ENCODE results near the gene ARID5B. TPM values are rescaled to one million over a fixed set of nuclear protein-coding genes. Genes with fewer than 3 reads are reported as not detected.

ARID5B gene
- total and polyA plus RNA-seq, 2 experiments from 2014 or later, result 53.2 to 55.0 TPM

DNA sequence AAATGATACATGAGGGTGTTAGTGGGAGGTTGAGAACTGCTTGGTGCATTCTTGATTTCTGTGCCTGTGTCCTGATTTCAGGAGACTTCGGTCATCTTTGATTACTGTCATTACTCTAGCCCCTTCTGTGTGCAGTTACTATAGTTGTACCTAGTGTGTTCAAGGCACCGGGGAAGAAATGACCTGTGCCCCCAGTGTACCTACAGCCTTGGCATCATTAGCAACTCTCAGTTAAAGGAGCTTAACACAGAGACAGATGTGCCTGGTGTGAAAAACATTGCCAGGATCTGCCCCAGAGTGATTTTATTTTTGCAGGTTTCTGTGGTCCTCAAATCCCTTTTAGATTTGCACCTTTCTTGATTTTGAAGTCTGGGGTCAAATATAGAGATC is 62.2 kb downstream of the ARID5B start:
- peak overlapping the region; percentile 59 for H3K4me2 ChIP-seq
- H3K27me3 ChIP-seq, result no peaks in the 10 kb centered on the region
- no peak for TF ChIP-seq EZH2 (IDR thresholded peaks at IDR 0.05; ENCODE audit: borderline replicate concordance)
- no peak for TF ChIP-seq EZH2phosphoT487 (IDR thresholded peaks at IDR 0.05; ENCODE audit: low read depth, severe bottlenecking, unreplicated experiment)
- TF ChIP-seq, protein P1, sequence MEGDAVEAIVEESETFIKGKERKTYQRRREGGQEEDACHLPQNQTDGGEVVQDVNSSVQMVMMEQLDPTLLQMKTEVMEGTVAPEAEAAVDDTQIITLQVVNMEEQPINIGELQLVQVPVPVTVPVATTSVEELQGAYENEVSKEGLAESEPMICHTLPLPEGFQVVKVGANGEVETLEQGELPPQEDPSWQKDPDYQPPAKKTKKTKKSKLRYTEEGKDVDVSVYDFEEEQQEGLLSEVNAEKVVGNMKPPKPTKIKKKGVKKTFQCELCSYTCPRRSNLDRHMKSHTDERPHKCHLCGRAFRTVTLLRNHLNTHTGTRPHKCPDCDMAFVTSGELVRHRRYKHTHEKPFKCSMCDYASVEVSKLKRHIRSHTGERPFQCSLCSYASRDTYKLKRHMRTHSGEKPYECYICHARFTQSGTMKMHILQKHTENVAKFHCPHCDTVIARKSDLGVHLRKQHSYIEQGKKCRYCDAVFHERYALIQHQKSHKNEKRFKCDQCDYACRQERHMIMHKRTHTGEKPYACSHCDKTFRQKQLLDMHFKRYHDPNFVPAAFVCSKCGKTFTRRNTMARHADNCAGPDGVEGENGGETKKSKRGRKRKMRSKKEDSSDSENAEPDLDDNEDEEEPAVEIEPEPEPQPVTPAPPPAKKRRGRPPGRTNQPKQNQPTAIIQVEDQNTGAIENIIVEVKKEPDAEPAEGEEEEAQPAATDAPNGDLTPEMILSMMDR (IDR thresholded peaks at IDR 0.05; ENCODE audit: poor library complexity), result no peak
- H3K9me2 ChIP-seq (replicated peaks; ENCODE audit: insufficient read depth), result no peaks in the 10 kb centered on the region
- H2AFZ ChIP-seq, result no peak overlapping the region
- H3K9me3 ChIP-seq (ENCODE audit: low read depth), result no peaks in the 10 kb centered on the region
- peak overlapping the region; percentile 88 for H3K27ac ChIP-seq
- H3K4me1 ChIP-seq (ENCODE audit: insufficient read depth), result peaks cover 69% of the 10 kb centered on the region
- no peaks in the 10 kb centered on the region for H4K20me1 ChIP-seq (ENCODE audit: insufficient read depth, poor library complexity, severe bottlenecking)
- WGBS (ENCODE audit: low lambda C conversion rate, missing lambda C conversion rate), result 53% methylated on average over 2 of the region's 2 CpGs
- no peak overlapping the region for H3K4me3 ChIP-seq
- H3K36me3 ChIP-seq (replicated peaks; ENCODE audit: insufficient read depth, low read depth), result no peaks in the 10 kb centered on the region
- peaks cover 71% of the 10 kb centered on the region for H3K79me2 ChIP-seq
- DNase-seq (ENCODE audit: low spot score), result no peak

DNA sequence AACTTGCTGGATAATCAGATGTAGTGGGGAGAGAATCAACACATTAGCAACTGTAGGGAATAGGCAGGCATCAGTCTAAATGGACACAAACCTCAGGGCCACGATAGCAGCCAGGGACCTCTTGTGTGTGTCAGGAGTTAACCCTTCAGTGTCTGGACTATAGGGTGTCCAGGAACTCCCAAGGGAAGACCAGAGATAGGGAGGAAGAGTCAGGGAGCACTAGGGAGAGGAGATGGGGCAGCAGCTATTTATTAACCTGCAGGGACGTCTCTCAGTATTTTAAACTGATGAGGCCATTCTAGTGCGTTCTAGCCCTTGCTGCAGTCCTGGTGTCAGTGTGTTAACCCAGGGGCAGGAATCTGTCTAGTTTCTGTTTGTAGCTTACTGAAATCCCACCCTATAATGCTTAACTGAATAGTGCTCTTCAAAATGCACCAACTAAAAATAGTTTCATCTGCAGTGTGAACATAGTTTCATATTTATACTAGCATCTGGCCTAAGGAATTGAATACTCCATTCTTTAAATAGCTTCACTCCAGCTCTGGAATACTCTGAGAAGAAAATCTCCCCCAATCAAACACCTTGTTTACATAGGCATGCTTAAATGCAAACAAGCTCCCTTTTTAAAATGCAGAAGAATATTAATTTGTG is 62.7 kb downstream of the ARID5B start:
- no peak overlapping the region for H2AFZ ChIP-seq
- H3K9me2 ChIP-seq (replicated peaks; ENCODE audit: insufficient read depth), result no peaks in the 10 kb centered on the region
- peak overlapping the region; percentile 88 for H3K27ac ChIP-seq
- WGBS (ENCODE audit: low lambda C conversion rate, missing lambda C conversion rate), result 25% methylated on average over 3 of the region's 3 CpGs
- DNase-seq (ENCODE audit: low spot score), result no peak
- peaks cover 70% of the 10 kb centered on the region for H3K4me1 ChIP-seq (ENCODE audit: insufficient read depth)
- peak overlapping the region; percentile 59 for H3K4me2 ChIP-seq
- H3K27me3 ChIP-seq, result no peaks in the 10 kb centered on the region
- no peaks in the 10 kb centered on the region for H3K36me3 ChIP-seq (replicated peaks; ENCODE audit: insufficient read depth, low read depth)
- no peak overlapping the region for H3K4me3 ChIP-seq
- no peak for TF ChIP-seq EZH2phosphoT487 (IDR thresholded peaks at IDR 0.05; ENCODE audit: low read depth, severe bottlenecking, unreplicated experiment)
- no peak for TF ChIP-seq EZH2 (IDR thresholded peaks at IDR 0.05; ENCODE audit: borderline replicate concordance)
- TF ChIP-seq, protein P1 (IDR thresholded peaks at IDR 0.05; ENCODE audit: poor library complexity), result no peak
- H3K9me3 ChIP-seq (ENCODE audit: low read depth), result no peaks in the 10 kb centered on the region
- H4K20me1 ChIP-seq (ENCODE audit: insufficient read depth, poor library complexity, severe bottlenecking), result no peaks in the 10 kb centered on the region
- peaks cover 71% of the 10 kb centered on the region for H3K79me2 ChIP-seq

DNA sequence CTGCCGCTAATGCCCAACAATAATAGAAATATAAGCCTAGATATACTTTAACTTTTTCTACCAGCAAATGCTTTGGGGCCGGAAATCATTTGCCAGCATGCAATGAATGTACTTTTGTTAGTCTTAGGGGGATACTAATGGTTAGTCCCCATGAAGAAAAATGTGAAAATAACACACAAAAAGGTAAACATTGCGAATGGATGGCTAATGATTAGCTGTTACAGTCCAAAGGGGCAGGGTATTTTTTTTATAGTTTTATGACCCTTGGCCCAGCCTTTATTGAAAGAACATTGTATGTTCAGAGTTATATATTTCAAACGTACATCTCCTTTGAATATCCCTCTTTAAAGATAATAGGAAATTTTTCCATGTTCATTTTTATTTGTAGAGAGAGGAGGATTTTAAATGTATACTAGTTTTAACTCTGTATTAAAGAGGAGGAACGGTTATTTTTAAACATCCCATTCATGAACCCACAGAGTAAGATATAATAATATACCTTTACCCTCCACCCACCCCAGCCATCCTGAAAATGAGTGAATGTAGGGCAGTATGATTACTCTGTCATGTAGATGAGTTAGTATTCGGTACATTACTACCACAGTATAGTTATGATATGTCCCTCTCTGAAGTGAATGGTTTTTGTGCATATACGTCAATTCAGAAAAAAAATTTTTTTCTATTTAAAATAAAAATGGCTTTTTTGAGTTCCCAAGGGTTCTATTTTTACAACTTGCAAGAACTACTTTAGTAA is 63.6 kb downstream of the ARID5B start:
- H2AFZ ChIP-seq, result no peak overlapping the region
- peak; percentile 34 for DNase-seq (ENCODE audit: low spot score)
- H4K20me1 ChIP-seq (ENCODE audit: insufficient read depth, poor library complexity, severe bottlenecking), result no peaks in the 10 kb centered on the region
- TF ChIP-seq EZH2phosphoT487 (IDR thresholded peaks at IDR 0.05; ENCODE audit: low read depth, severe bottlenecking, unreplicated experiment) (no peak), EZH2 (IDR thresholded peaks at IDR 0.05; ENCODE audit: borderline replicate concordance) (no peak)
- TF ChIP-seq, protein P1 (IDR thresholded peaks at IDR 0.05; ENCODE audit: poor library complexity), result no peak
- peak overlapping the region; percentile 88 for H3K27ac ChIP-seq
- no peaks in the 10 kb centered on the region for H3K9me2 ChIP-seq (replicated peaks; ENCODE audit: insufficient read depth)
- H3K9me3 ChIP-seq (ENCODE audit: low read depth), result no peaks in the 10 kb centered on the region
- 50% methylated on average over 7 of the region's 7 CpGs for WGBS (ENCODE audit: low lambda C conversion rate, missing lambda C conversion rate)
- peak overlapping the region; percentile 59 for H3K4me2 ChIP-seq
- H3K79me2 ChIP-seq, result peaks cover 71% of the 10 kb centered on the region
- H3K36me3 ChIP-seq (replicated peaks; ENCODE audit: insufficient read depth, low read depth), result no peaks in the 10 kb centered on the region
- no peaks in the 10 kb centered on the region for H3K27me3 ChIP-seq
- H3K4me1 ChIP-seq (ENCODE audit: insufficient read depth), result peaks cover 72% of the 10 kb centered on the region
- H3K4me3 ChIP-seq, result no peak overlapping the region
